Breast epithelium (tissue), 4 donors: ENCODE results near the gene ASTN2. TPM values are rescaled to one million over a fixed set of nuclear protein-coding genes. Genes with fewer than 3 reads are reported as not detected.

Experiments
- DNase-seq, 2 donors: peaks; one replicate each; pipeline ENCODE4 v3.0.0-alpha.2; 2019; ENCODE audit warnings: low spot score in 2 of 2
- H3K27ac ChIP-seq, 2 donors: fragments of 200-600 bp; sonication (generic) in 1 of 2; one replicate each; pipeline ENCODE4 v1.5.1; 2016 to 2019; ENCODE audit warnings: mild to moderate bottlenecking in 1 of 2
- H3K27me3 ChIP-seq, 2 donors: fragments of 200-600 bp; sonication (generic) in 1 of 2; one replicate each; pipeline versions ENCODE4 v1.5.1 to v1.6.0; 2017 to 2019; ENCODE audit warnings: control low read depth in 1 of 2, mild to moderate bottlenecking in 1 of 2
- H3K36me3 ChIP-seq: fragments of 200-600 bp; one replicate; pipeline ENCODE4 v1.5.1; 2019
- H3K4me1 ChIP-seq, 2 donors: fragments of 200-600 bp; sonication (generic); one replicate each; pipeline ENCODE4 v1.5.1; 2016 to 2019; ENCODE audit warnings: control low read depth in 1 of 2
- H3K4me3 ChIP-seq, 3 donors: fragments of 200-600 bp; sonication (generic); 1 replicate in 2 of 3; 2 replicates in 1 of 3; pipeline ENCODE4 v1.5.1; 2016 to 2019; ENCODE audit warnings: mild to moderate bottlenecking in 3 of 3, moderate library complexity in 2 of 3
- H3K9me3 ChIP-seq, 2 donors: fragments of 200-600 bp; sonication (generic) in 1 of 2; one replicate each; pipeline ENCODE4 v1.5.1; 2016 to 2019; ENCODE audit warnings: control low read depth in 1 of 2
- POLR2A ChIP-seq: fragments of 450-650 bp; IDR thresholded peaks from one replicate; pipeline ENCODE4 v1.6.1; 2016; ENCODE audit warnings: antibody characterized with exemption, mild to moderate bottlenecking, moderate library complexity
- POLR2AphosphoS5 ChIP-seq, 3 donors: sonication (generic); formaldehyde crosslinking; IDR thresholded peaks; one replicate each; pipeline ENCODE4 v1.6.1; 2017; ENCODE audit warnings: antibody characterized with exemption in 3 of 3
- intact Hi-C: fragments of 100-400 bp; cut with DNase I; formaldehyde crosslinking; loops from one replicate; pipeline ENCODE4 v1.15.1; 2023; ENCODE audit warnings: low total_unique reads
- total RNA-seq, 3 donors: library from RNA; depleted of rRNA; stranded (reverse); fragments of >200 nt; gene quantifications; one replicate each; pipeline ENCODE4 v1.1.0, GENCODE V29; 2016
- TF ChIP-seq, protein P1 (sequence below), 3 donors: fragments of 450-650 bp; IDR thresholded peaks; one replicate each; pipeline ENCODE4 v1.5.1; 2016 to 2017; ENCODE audit warnings: antibody characterized with exemption in 3 of 3, mild to moderate bottlenecking in 3 of 3, moderate library complexity in 3 of 3

Gene ASTN2
- total RNA-seq, 3 donors from 2014 or later = 9.1 to 13.8 (median 9.8) TPM

DNA sequence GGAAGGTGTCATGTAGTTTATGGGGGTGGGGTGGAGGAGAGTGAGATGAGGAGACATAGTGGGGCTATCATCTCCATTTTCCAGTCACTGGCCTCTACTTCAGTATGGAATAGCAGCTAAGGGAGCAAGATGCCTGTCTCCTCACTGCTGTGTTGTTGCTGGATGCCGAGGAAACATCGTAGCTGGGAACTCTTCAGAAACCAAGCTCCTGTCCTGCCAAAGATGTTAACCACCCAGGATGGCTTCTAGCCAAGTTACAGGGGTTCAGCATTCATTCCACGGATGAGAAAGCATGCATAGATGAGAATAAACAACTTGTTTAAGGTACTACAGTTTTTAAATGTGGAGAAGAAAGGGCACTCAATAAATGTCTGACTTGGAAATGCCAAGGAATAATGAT lies 226.5 kb downstream of the ASTN2 start:
- TF ChIP-seq, protein P1, sequence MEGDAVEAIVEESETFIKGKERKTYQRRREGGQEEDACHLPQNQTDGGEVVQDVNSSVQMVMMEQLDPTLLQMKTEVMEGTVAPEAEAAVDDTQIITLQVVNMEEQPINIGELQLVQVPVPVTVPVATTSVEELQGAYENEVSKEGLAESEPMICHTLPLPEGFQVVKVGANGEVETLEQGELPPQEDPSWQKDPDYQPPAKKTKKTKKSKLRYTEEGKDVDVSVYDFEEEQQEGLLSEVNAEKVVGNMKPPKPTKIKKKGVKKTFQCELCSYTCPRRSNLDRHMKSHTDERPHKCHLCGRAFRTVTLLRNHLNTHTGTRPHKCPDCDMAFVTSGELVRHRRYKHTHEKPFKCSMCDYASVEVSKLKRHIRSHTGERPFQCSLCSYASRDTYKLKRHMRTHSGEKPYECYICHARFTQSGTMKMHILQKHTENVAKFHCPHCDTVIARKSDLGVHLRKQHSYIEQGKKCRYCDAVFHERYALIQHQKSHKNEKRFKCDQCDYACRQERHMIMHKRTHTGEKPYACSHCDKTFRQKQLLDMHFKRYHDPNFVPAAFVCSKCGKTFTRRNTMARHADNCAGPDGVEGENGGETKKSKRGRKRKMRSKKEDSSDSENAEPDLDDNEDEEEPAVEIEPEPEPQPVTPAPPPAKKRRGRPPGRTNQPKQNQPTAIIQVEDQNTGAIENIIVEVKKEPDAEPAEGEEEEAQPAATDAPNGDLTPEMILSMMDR (IDR thresholded peaks at IDR 0.05) = no peak
- TF ChIP-seq POLR2A (no peak), POLR2AphosphoS5 (IDR thresholded peaks at IDR 0.05) (no peak)
- Histone ChIP-seq H3K4me3 (no peak overlapping the region), H3K9me3 (no peaks in the 10 kb centered on the region), H3K27me3 (no peaks in the 10 kb centered on the region), H3K4me1 (no peaks in the 10 kb centered on the region), H3K27ac (no peak overlapping the region), H3K36me3 (no peaks in the 10 kb centered on the region)
- DNase-seq = no peak
- intact Hi-C loops = no loop called here

DNA sequence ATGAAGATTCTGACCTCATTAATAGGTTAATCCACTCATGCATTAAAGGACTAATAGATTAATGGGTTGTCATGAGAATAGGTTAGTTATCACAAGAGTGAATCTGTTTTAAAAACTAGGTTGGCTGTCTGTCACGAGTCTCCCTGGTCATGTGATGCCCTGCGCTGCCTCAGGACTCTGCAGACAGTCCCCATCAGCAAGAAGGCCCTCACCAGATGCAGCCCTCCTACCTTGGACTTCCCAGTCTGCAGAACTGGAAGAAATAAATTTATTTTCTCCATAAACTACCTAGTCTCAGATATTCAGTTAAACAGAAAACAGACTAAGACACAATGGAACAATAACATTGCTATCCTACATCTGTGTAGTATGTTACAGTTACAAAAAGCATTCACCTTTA lies 227.4 kb downstream of the ASTN2 start:
- TF ChIP-seq, protein P1 (IDR thresholded peaks at IDR 0.05) = no peak
- TF ChIP-seq POLR2AphosphoS5 (IDR thresholded peaks at IDR 0.05) (no peak), POLR2A (no peak)
- Histone ChIP-seq H3K4me1 (no peaks in the 10 kb centered on the region), H3K27ac (no peak overlapping the region), H3K36me3 (no peaks in the 10 kb centered on the region), H3K9me3 (no peaks in the 10 kb centered on the region), H3K4me3 (no peak overlapping the region), H3K27me3 (no peaks in the 10 kb centered on the region)
- no peak for DNase-seq
- intact Hi-C loops = no loop called here

DNA sequence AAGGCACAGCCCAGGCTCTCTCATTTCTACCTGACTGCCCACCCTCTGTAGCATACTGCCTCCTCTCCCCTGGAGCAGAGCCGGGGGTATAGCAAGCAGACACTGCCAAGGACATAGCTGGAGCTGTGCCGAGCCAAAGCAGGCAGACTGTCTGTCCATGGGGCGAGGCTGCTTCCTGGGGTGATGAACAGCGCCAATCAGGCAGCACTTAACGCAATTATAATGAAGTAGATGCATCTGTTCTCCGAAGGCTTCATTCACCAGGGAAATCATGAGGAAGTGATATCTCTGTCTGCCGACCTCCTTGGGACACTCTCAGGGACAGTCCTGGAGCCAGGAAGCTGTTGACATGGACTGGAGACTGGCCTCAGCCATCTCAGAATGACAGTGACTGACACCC lies 230.7 kb downstream of the ASTN2 start:
- no peak for TF ChIP-seq POLR2A
- TF ChIP-seq, protein P1 (IDR thresholded peaks at IDR 0.05) = no peak
- no peak for TF ChIP-seq POLR2AphosphoS5 (IDR thresholded peaks at IDR 0.05)
- Histone ChIP-seq H3K4me1 (no peaks in the 10 kb centered on the region), H3K36me3 (no peaks in the 10 kb centered on the region), H3K9me3 (peaks cover 0 to 6% of the 10 kb centered on the region in 2 donors), H3K27me3 (no peaks in the 10 kb centered on the region), H3K27ac (no peak overlapping the region), H3K4me3 (no peak overlapping the region)
- no peak for DNase-seq
- intact Hi-C loops = loop anchor here (2.0 kb wide), 1 partner anchor 61 kb away; no protein-coding TSS in a partner anchor

GRCh38 chr9:117182046-117182445 lies 232.8 kb downstream of the ASTN2 start:
- intact Hi-C loops = no loop called here
- TF ChIP-seq POLR2AphosphoS5 (IDR thresholded peaks at IDR 0.05) (no peak), POLR2A (no peak)
- TF ChIP-seq, protein P1 (IDR thresholded peaks at IDR 0.05) = no peak
- Histone ChIP-seq H3K4me3 (no peak overlapping the region), H3K27me3 (no peaks in the 10 kb centered on the region), H3K4me1 (no peaks in the 10 kb centered on the region), H3K36me3 (no peaks in the 10 kb centered on the region), H3K27ac (no peak overlapping the region), H3K9me3 (peaks cover 0 to 6% of the 10 kb centered on the region in 2 donors)
- DNase-seq = no peak

DNA sequence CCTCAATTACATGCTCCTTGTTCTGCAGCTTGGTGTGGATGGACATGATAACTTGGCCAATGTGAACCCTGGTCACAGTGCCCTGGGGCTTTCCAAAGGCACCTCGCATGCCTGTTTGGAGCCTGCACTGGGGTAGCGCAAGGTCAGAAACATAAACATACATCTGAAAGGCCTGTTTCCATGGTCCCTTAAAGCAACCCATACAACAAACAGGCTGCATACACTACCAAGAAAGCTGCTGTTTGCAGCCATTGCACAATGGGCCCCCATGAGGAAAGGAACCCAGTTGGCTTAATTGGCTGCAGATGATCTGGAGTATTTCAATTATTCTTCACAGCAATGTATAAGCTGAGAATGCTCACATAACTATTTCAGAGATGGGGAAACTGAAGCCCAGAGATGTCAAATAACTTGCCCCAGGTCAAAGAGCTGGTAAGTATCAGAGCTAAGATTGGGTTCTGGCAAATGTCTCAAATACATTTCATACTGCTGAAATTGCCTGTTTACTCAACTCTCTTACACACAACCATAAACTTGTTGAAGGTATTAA lies 233.9 kb downstream of the ASTN2 start:
- intact Hi-C loops = no loop called here
- no peaks in the 10 kb centered on the region for H3K4me1 ChIP-seq
- H3K36me3 ChIP-seq = no peaks in the 10 kb centered on the region
- H3K9me3 ChIP-seq = peaks cover 0 to 6% of the 10 kb centered on the region in 2 donors
- no peaks in the 10 kb centered on the region for H3K27me3 ChIP-seq
- H3K4me3 ChIP-seq = no peak overlapping the region
- H3K27ac ChIP-seq = no peak overlapping the region
- no peak for TF ChIP-seq POLR2A
- TF ChIP-seq, protein P1 (IDR thresholded peaks at IDR 0.05) = no peak
- TF ChIP-seq POLR2AphosphoS5 (IDR thresholded peaks at IDR 0.05) = no peak
- no peak for DNase-seq
